GM18873 (cell line): ENCODE data around the gene FHOD3.

Experiments used
- ATAC-seq: cut with Tn5 transposase; IDR thresholded peaks from one replicate; pipeline ENCODE4 v1.9.1; 2021; ENCODE audit warnings: mild to moderate bottlenecking, moderate library complexity, moderate number of reproducible peaks; ENCODE audit not compliant: unreplicated experiment, low FRiP score

The FHOD3 gene

GRCh38 chr18:36602620-36603019 is 305.1 kb downstream of the FHOD3 start:
- ATAC-seq, result no peak

DNA sequence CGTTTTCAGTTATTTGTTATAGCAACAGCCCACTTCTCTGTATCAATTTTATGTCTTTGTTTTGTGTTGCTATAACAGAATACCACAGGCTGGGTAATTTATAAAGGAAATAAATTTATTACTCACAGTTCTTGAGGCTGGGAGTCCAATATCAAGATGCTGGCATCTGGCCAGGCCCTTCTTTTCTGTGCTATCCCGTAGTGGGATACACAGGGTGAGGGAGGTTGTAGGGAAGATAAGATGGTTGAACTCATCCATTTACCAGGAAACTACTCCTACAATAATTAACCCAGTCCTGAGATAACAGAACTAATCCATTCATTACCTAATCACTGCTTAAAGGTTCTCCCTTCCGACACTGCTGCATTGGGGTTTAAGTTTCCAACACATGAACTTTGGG is 310.6 kb downstream of the FHOD3 start:
- ATAC-seq, result no peak

DNA sequence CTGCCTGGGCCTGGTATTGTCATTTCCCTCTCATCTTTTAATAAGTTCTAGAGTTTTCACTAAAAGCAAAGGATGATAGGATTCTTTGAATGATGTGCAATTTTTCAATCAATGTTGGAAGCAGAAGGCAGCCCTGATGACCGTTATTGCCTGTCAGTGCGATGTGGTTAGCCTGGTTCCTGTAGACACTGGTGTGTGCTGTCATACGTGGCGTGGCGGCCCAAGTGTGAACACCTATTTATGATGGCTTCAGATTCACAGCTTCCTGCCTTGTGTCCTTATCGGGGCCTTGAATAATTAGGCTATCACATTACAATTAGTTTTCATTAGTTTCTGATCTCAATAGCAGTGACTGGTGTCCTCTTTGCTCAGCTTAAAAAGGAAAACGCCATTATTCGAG is 312.7 kb downstream of the FHOD3 start:
- ATAC-seq, result no peak

- ATAC-seq, result no peak
These were observed 313.1 kb downstream of the FHOD3 start for GRCh38 chr18:36610661-36611060.

DNA sequence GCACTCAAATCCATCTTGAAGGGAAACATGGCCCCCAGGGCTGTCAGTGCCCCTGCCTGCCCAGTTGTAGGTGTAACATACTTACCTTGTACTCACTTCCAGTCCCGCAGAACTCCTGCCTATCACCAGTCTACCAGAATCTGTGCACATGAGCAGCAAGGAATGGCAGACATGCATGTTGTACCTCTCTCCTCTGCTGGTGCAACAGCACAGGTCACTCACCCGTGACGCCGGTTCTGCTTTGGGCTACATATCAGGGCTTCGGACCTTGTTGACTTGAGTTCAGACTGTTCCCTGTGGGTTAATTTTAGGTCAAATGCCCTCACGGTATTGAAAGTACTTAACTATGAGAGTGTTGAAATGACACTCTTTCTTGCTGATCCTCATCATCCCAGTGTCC is 315.6 kb downstream of the FHOD3 start:
- ATAC-seq, result no peak

GRCh38 chr18:36613810-36614209 is 316.3 kb downstream of the FHOD3 start:
- no peak for ATAC-seq

- no peak for ATAC-seq
These were observed 323.3 kb downstream of the FHOD3 start for GRCh38 chr18:36620788-36621187.

- ATAC-seq, result no peak
These were observed 325.1 kb downstream of the FHOD3 start for GRCh38 chr18:36622610-36623009.

DNA sequence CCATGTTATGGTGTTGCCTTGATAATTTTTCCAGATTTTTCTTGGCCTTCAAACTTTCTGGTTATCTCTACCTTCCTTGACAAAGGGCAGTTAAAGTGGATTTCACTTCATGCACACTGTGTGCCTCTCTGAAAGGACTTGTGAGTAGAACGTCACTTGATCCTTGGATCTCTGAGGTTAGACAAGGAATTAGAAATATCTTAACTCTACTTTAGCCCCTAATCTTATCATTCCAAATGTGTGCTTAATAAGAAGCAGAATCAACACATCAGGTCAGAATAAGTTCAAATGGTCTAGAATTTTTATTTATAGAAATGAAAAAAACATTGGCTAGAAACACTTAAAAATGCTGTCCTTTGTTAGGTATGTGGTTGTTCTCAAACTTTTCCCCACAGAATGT is 325.6 kb downstream of the FHOD3 start:
- ATAC-seq, result no peak

DNA sequence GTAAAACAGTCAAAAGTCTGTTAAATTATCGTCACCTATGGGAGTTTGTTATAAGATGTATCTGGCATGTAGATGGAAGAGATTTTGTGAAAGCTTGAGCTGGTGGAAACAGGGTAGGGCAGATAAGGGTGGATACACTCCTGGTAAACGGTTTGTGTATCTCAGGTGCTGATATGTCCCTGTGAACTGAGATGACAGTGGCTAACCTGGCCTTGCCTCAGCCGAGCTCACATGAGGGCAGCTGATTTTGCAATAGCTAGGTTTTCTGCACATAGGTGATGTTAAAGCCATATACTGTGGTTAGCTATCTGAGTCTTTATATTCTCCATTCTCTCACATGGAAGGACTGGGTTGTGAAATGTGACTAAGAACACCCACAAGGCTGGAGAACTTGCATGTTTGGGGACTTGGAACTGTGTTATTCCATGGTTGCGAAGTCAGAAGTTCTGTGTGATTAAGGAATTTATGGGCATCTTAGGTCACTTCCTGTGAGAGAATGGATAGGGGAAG is 326.2 kb downstream of the FHOD3 start:
- no peak for ATAC-seq

DNA sequence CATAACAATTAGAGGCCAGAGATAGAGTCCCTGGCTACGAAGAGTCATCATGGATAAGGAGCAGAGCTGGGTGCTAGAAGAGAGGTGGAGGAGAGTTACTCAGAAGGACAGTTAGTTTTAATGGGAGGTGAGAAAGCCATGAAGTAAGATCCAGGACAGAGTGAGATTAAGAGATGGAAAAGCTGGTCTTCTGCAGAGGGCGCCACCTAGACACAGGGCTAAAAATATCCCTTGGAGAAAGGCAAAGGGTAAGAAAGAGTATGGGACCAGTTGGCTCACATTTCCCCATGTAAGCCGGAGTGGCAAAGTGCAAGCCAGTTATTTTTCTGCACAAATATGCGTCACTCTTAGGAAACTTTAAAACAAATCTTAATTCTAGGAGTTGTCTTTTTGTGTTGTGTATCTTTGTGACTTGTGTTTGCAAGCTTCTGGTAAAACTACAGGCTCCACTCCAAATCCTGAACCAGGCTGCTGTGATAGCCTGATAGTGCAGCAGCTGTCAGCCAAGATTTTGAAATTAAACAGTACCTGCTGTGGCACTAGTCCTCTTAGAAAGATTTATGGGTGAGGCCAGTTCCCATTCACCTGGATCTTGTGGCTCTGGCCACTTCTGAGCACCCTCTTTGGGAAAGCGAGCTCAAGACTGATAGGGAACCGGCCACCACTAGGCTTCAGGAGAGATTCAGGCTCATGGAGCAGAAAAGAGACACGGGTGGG is 327.1 kb downstream of the FHOD3 start:
- ATAC-seq, result no peak

DNA sequence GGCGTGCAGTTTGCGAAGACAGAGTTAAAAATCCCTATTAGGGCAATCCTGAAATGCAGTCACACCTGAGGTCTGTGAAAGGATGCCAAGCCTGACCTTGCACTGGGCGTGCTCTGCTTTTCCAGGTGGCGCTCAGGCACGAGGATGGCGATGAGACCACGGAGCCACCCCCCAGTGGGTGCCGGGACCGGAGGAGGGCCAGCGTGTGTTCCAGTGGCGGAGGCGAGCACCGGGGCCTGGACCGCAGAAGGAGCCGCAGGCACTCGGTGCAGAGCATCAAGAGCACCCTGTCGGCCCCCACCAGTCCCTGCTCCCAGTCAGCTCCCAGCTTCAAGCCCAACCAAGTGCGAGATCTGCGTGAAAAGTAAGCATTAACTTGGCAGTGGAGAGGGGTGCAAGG is 327.9 kb downstream of the FHOD3 start:
- no peak for ATAC-seq

DNA sequence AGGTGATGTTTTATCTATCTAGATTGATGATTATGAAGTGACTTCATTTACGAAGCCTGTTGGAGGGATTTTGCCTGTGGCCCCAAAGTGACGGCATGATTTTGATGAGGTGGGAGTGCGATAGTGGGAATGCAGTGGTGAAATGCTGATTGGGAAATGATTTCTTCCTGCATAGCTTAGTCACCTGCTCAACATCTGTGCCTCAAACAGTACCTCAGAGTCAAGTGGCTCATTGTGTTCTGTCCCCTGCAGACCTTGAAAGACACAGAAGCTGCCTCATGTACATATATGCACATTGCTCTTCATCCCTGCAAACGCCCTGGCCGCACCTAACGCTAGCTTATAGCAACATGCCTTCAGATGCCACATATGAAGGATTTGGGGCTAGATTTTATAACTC is 330.1 kb downstream of the FHOD3 start:
- no peak for ATAC-seq

- no peak for ATAC-seq
These were observed 331.1 kb downstream of the FHOD3 start for GRCh38 chr18:36628435-36629137.

GRCh38 chr18:36629138-36629530 is 331.6 kb downstream of the FHOD3 start:
- no peak for ATAC-seq

- ATAC-seq, result no peak
These were observed 332.3 kb downstream of the FHOD3 start for GRCh38 chr18:36629836-36630235.

DNA sequence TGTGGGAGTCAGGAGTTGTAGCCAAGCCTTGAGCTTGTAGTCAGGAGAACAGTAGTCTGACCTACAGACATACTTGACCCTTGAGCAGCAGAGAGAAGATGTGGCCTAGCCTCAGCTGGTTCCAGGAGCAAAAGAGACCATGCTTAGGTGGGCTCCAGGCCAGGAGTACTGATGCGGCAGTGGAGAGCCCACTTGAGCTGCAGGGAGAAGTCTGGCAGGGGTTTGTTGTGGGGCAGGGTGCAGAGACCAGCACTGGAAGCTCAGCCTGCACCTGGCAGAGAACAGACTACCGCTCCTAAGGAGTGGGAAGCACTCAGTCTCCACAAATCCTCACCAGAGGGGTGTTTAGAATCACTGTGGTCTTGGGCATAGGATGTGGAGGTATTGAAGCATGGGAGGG is 333.4 kb downstream of the FHOD3 start:
- no peak for ATAC-seq

DNA sequence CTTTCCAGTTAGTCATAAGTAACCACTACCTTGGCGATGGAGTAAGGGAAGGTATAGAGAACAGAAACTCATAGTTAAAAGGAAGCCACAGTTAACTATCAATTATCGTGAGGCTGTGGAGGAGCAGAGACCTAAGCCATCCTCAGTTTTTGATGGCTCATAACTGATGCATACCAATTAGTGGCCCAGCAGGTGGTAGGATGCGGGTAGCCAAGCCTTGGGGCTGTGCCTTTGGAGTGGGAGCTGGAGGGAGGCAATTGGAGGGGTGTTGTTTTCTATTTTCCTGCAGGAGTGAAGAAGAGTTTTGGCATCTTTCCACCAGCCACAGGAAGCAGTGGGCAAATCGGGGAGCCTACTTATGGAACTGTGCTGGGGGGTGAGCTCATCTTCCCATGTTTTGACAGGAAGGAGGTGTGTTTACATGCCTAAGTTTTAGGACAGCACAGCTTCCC is 336.5 kb downstream of the FHOD3 start:
- ATAC-seq, result no peak

DNA sequence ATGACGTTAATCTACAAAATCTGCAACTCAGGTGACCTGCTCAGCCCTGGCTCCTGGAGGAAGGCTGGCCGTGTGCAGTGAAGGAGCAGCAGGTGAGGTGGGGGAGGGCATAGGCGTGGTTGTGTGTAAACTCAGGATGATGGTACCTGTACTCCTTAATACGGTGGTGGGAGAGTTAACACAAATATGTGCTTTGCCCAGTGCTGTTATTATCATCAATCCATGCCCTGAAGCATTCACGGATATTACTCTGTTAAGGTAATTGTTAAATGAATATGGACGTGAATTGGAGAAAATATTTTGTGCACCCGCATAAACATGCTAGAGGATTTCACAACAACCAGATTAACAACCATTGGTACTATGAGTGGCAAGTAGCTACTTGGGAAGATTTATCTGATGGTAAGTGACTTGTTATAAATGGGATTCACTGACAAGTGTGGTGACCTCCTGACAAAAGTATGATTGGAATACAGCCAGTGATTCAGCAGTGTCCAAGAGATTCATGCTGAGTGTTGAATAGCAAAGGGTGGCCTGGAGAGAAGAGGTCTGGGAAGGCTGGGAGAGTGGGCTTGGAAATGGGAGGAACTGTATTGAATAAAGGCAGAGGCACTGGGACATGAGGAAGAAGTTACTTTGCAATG is 337.2 kb downstream of the FHOD3 start:
- no peak for ATAC-seq

DNA sequence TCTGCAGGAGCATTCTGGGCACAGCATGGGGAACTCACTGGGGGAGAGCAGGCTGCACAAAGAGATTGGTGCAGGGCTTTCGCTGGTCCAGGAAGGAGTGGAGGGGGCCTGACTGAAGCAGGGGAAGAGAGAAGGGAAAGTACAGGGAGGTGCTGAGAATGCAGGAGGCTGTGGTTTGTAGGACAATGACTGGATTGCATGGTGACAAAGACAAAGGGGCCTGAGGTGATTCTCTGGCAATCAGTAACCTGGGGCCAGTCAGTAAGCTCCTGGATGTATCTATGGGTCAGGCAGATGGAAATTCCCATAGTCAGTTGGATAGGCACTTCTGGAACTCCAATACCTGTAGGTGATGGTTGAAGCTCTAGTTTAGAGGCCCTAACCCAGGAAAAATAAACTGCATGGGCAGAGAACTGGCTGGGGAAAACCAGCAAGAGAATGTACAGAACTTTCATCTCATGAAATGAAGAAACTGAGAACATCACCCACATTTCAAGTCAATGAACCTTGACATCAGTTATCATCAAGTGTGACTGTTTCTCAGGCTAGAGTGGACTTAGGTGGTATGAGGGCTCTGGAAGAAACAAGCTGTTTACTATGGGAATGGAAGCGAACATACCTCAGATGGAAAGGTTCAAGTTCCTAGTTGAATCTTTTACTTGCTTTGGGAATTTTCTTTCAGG is 338.0 kb downstream of the FHOD3 start:
- ATAC-seq, result no peak

GRCh38 chr18:36636237-36636817 is 338.8 kb downstream of the FHOD3 start:
- no peak for ATAC-seq
